ENCODE results near the gene IZUMO3.

The IZUMO3 gene

GRCh38 chr9:24509850-24510249, 35.8 kb downstream of the IZUMO3 start:
- H3K4me3 ChIP-seq (ENCODE audit: low read depth, low read length) = no peak overlapping the region
- DNase-seq (ENCODE audit: low read depth) = no peak
- TF ChIP-seq, protein P1, sequence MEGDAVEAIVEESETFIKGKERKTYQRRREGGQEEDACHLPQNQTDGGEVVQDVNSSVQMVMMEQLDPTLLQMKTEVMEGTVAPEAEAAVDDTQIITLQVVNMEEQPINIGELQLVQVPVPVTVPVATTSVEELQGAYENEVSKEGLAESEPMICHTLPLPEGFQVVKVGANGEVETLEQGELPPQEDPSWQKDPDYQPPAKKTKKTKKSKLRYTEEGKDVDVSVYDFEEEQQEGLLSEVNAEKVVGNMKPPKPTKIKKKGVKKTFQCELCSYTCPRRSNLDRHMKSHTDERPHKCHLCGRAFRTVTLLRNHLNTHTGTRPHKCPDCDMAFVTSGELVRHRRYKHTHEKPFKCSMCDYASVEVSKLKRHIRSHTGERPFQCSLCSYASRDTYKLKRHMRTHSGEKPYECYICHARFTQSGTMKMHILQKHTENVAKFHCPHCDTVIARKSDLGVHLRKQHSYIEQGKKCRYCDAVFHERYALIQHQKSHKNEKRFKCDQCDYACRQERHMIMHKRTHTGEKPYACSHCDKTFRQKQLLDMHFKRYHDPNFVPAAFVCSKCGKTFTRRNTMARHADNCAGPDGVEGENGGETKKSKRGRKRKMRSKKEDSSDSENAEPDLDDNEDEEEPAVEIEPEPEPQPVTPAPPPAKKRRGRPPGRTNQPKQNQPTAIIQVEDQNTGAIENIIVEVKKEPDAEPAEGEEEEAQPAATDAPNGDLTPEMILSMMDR (IDR thresholded peaks at IDR 0.05; ENCODE audit: control insufficient read depth, extremely low read depth, insufficient read depth) = no peak

GRCh38 chr9:24504521-24504920, 41.2 kb downstream of the IZUMO3 start:
- H3K4me3 ChIP-seq (ENCODE audit: low read depth, low read length) = no peak overlapping the region
- TF ChIP-seq, protein P1 (IDR thresholded peaks at IDR 0.05; ENCODE audit: control insufficient read depth, extremely low read depth, insufficient read depth) = no peak

DNA sequence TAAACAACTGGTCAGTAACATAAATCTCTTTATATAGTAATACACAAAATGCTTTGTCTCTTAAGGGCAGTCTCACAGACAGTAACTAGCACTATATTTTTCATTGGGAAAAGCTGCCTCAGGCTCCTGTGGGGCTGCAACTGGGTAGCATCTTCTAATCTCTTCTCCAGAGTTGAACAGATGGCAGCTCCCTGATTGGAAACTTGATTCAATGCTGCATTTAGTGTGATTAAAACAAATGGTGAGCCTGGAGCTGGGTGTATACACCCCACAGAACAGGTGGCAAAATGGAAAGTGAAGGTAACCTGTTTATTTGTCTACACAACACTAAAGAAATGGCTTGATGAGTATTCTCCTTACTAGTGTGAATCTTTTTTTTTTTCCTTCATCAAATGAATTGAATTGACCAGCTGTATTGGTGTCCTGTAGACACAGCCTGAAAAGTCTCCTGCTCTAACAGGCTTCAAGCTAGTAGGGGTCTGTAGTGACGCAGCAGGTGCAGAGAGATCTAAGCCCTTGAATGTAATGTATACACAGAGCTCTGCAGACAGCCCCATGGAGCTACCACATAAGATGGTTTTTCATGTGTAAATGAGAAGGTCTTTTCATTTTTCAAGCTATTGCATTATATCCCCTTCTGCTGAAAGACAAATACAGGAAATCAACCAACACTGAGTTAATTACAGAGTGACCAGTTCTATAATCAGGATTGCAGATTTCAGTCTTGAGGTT, 43.3 kb downstream of the IZUMO3 start:
- no peak for DNase-seq (ENCODE audit: low read depth)
- no peak overlapping the region for H3K4me3 ChIP-seq (ENCODE audit: low read depth, low read length)
- TF ChIP-seq, protein P1 (IDR thresholded peaks at IDR 0.05; ENCODE audit: control insufficient read depth, extremely low read depth, insufficient read depth) = no peak

More at GRCh38 chr9:24504521-24504920, 41.2 kb downstream of the IZUMO3 start:
- DNase-seq (ENCODE audit: low read depth) = no peak

DNA sequence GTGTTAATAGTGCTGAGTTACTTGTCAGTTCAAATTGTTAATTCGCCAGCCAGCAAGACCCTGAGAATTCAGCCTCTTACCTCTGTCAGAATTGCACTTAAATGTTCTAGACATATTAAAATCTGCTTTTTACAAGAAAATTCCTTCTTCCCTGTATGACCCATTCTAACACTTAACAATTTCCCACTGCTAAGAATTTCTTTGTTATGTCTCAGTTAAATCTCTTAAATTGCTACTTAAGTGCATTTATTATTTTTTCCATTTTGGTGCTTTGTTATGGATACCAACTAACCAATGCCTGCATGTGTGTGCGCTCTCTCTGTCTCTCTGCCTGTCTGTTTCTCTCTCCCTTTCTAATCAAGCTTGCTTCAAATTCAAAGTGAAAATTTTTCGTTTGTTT, 44.9 kb downstream of the IZUMO3 start:
- H3K4me3 ChIP-seq (ENCODE audit: low read depth, low read length) = no peak overlapping the region
- TF ChIP-seq, protein P1 (IDR thresholded peaks at IDR 0.05; ENCODE audit: control insufficient read depth, extremely low read depth, insufficient read depth) = no peak

GRCh38 chr9:24498632-24499031, 47.1 kb downstream of the IZUMO3 start:
- no peak overlapping the region for H3K4me3 ChIP-seq (ENCODE audit: low read depth, low read length)
- TF ChIP-seq, protein P1 (IDR thresholded peaks at IDR 0.05; ENCODE audit: control insufficient read depth, extremely low read depth, insufficient read depth) = no peak
- no peak for DNase-seq (ENCODE audit: low read depth)

More for the DNA sequence above, 44.9 kb downstream of the IZUMO3 start:
- no peak for DNase-seq (ENCODE audit: low read depth)

- TF ChIP-seq, protein P1 (IDR thresholded peaks at IDR 0.05; ENCODE audit: control insufficient read depth, extremely low read depth, insufficient read depth) = no peak
- no peak for DNase-seq (ENCODE audit: low read depth)
- H3K4me3 ChIP-seq (ENCODE audit: low read depth, low read length) = no peak overlapping the region
These were observed 48.0 kb downstream of the IZUMO3 start for GRCh38 chr9:24497671-24498070.
